Mesendoderm (in vitro differentiated cells): ENCODE data around the gene PRDM16.

Experiments used
- DNase-seq: peaks from one replicate; pipeline ENCODE4 v3.0.0; 2013
- H2AK5ac ChIP-seq: 2 replicates; pipeline ENCODE4 v1.6.1; 2013; ENCODE audit warnings: low read length, inconsistent platforms
- H2BK120ac ChIP-seq: 2 replicates; pipeline ENCODE4 v1.6.1; 2013; ENCODE audit warnings: low read depth, mild to moderate bottlenecking, low read length, moderate library complexity, mixed read lengths
- H2BK15ac ChIP-seq: replicated peaks from 2 replicates; pipeline ENCODE4 v1.6.1; 2013; ENCODE audit warnings: low read depth, mild to moderate bottlenecking, moderate library complexity
- H2BK5ac ChIP-seq: 2 replicates; pipeline ENCODE4 v1.6.1; 2013; ENCODE audit warnings: low read length, inconsistent platforms
- H3K18ac ChIP-seq: 2 replicates; pipeline ENCODE4 v1.6.1; 2013; ENCODE audit warnings: mild to moderate bottlenecking, low read length, mixed read lengths
- H3K23ac ChIP-seq: one replicate; pipeline ENCODE4 v1.6.1; 2013; ENCODE audit warnings: low read length
- H3K27ac ChIP-seq: 2 replicates; pipeline ENCODE4 v1.5.1; 2013; ENCODE audit warnings: low read depth, mild to moderate bottlenecking, inconsistent platforms, low read length, moderate library complexity
- H3K27me3 ChIP-seq: 2 replicates; pipeline ENCODE4 v1.6.1; 2013; ENCODE audit warnings: low read length, control low read depth, mild to moderate bottlenecking, inconsistent platforms; ENCODE audit not compliant: insufficient read depth, poor library complexity
- H3K36me3 ChIP-seq: 2 replicates; pipeline ENCODE4 v1.6.1; 2013; ENCODE audit warnings: low read length, inconsistent platforms; ENCODE audit not compliant: control insufficient read depth, insufficient read depth
- H3K4ac ChIP-seq: one replicate; pipeline ENCODE4 v1.6.1; 2013; ENCODE audit warnings: low read depth, mild to moderate bottlenecking, low read length, moderate library complexity
- H3K4me1 ChIP-seq: 2 replicates; pipeline ENCODE4 v1.6.1; 2013; ENCODE audit warnings: low read depth, low read length, inconsistent platforms; ENCODE audit not compliant: control insufficient read depth
- H3K4me2 ChIP-seq: 2 replicates; pipeline ENCODE4 v1.6.1; 2013; ENCODE audit warnings: low read length
- H3K4me3 ChIP-seq: 2 replicates; pipeline ENCODE4 v1.5.1; 2013; ENCODE audit warnings: mild to moderate bottlenecking, low read length
- H3K56ac ChIP-seq: one replicate; pipeline ENCODE4 v1.6.1; 2013; ENCODE audit warnings: low read length
- H3K79me1 ChIP-seq: 2 replicates; pipeline ENCODE4 v1.6.1; 2013; ENCODE audit warnings: low read length, inconsistent platforms
- H3K79me2 ChIP-seq: 2 replicates; pipeline ENCODE4 v1.6.1; 2013; ENCODE audit warnings: mild to moderate bottlenecking, low read length; ENCODE audit not compliant: control insufficient read depth, insufficient read depth
- H3K9ac ChIP-seq: 2 replicates; pipeline ENCODE4 v1.6.1; 2013; ENCODE audit warnings: low read length, inconsistent platforms
- H4K5ac ChIP-seq: one replicate; pipeline ENCODE4 v1.6.1; 2013; ENCODE audit warnings: low read length
- H4K8ac ChIP-seq: one replicate; pipeline ENCODE4 v1.6.1; 2013; ENCODE audit warnings: low read depth, mild to moderate bottlenecking, control low read depth, low read length, moderate library complexity
- WGBS: extraction: QIAGEN DNeasy Blood & Tissue Kit; methylation state at CpG from one replicate; pipeline ENCODE4 v1.1.7; 2013; ENCODE audit warnings: low lambda C conversion rate, missing lambda C conversion rate; ENCODE audit not compliant: insufficient coverage; ENCODE audit errors: extremely low coverage; 5-methylcytosine and 5-hydroxymethylcytosine counted together

Gene PRDM16

GRCh38 chr1:3469104-3469848 lies 400.3 kb downstream of the PRDM16 start:
- no peak overlapping the region for H3K27ac ChIP-seq
- H3K18ac ChIP-seq: no peak overlapping the region
- H2BK15ac ChIP-seq: no peak overlapping the region
- no peak overlapping the region for H3K4me2 ChIP-seq
- H2BK120ac ChIP-seq: no peak overlapping the region
- no peak overlapping the region for H3K23ac ChIP-seq
- H4K8ac ChIP-seq: no peak overlapping the region
- no peak overlapping the region for H3K4ac ChIP-seq
- no peak overlapping the region for H4K5ac ChIP-seq
- H3K9ac ChIP-seq: no peak overlapping the region
- no peak overlapping the region for H3K4me3 ChIP-seq
- H3K79me1 ChIP-seq: no peaks in the 10 kb centered on the region
- no peak for DNase-seq
- H3K56ac ChIP-seq: no peak overlapping the region
- no peaks in the 10 kb centered on the region for H3K27me3 ChIP-seq
- H2AK5ac ChIP-seq: no peak overlapping the region
- no CpG with 5 or more reads among the region's 31 CpGs for WGBS
- H3K4me1 ChIP-seq: peaks cover 5% of the 10 kb centered on the region
- peaks cover 4% of the 10 kb centered on the region for H3K36me3 ChIP-seq
- no peaks in the 10 kb centered on the region for H3K79me2 ChIP-seq
- no peak overlapping the region for H2BK5ac ChIP-seq

GRCh38 chr1:3469849-3470649 lies 401.0 kb downstream of the PRDM16 start:
- Histone ChIP-seq H3K4ac (no peak overlapping the region), H3K36me3 (peaks cover 4% of the 10 kb centered on the region), H3K56ac (peak overlapping the region; percentile 17), H4K5ac (no peak overlapping the region), H3K27ac (no peak overlapping the region), H3K79me1 (no peaks in the 10 kb centered on the region), H3K18ac (no peak overlapping the region), H2BK15ac (no peak overlapping the region), H3K9ac (no peak overlapping the region), H2AK5ac (no peak overlapping the region), H3K4me3 (no peak overlapping the region), H3K27me3 (no peaks in the 10 kb centered on the region), H3K4me2 (no peak overlapping the region), H2BK120ac (no peak overlapping the region), H3K23ac (no peak overlapping the region), H4K8ac (no peak overlapping the region), H3K4me1 (peaks cover 5% of the 10 kb centered on the region), H3K79me2 (no peaks in the 10 kb centered on the region), H2BK5ac (no peak overlapping the region)
- no CpG with 5 or more reads among the region's 17 CpGs for WGBS
- DNase-seq: no peak

GRCh38 chr1:3470650-3471355 lies 401.8 kb downstream of the PRDM16 start:
- H3K79me2 ChIP-seq: no peaks in the 10 kb centered on the region
- DNase-seq: no peak
- H3K4me2 ChIP-seq: no peak overlapping the region
- H2AK5ac ChIP-seq: peak overlapping the region; percentile 96
- H3K18ac ChIP-seq: peak overlapping the region; percentile 43
- H3K56ac ChIP-seq: peak overlapping the region; percentile 89
- H3K79me1 ChIP-seq: no peaks in the 10 kb centered on the region
- peaks cover 4% of the 10 kb centered on the region for H3K36me3 ChIP-seq
- H4K8ac ChIP-seq: no peak overlapping the region
- no peak overlapping the region for H3K23ac ChIP-seq
- WGBS: no CpG with 5 or more reads among the region's 22 CpGs
- H3K9ac ChIP-seq: peak overlapping the region; percentile 54
- H3K4me3 ChIP-seq: no peak overlapping the region
- H2BK120ac ChIP-seq: peak overlapping the region; percentile 23
- H2BK5ac ChIP-seq: peak overlapping the region; percentile 82
- no peak overlapping the region for H4K5ac ChIP-seq
- no peaks in the 10 kb centered on the region for H3K27me3 ChIP-seq
- peaks cover 5% of the 10 kb centered on the region for H3K4me1 ChIP-seq
- peak overlapping the region; percentile 77 for H3K27ac ChIP-seq
- no peak overlapping the region for H2BK15ac ChIP-seq
- peak overlapping the region; percentile 56 for H3K4ac ChIP-seq

GRCh38 chr1:3471356-3472087 lies 402.5 kb downstream of the PRDM16 start:
- Histone ChIP-seq H2BK5ac (peak overlapping the region; percentile 10), H4K5ac (no peak overlapping the region), H3K36me3 (peaks cover 4% of the 10 kb centered on the region), H3K4me2 (no peak overlapping the region), H3K79me1 (no peaks in the 10 kb centered on the region), H3K4me1 (peaks cover 5% of the 10 kb centered on the region), H4K8ac (no peak overlapping the region), H3K27me3 (no peaks in the 10 kb centered on the region), H3K4me3 (no peak overlapping the region), H3K18ac (peak overlapping the region; percentile 43), H3K23ac (no peak overlapping the region), H2BK15ac (no peak overlapping the region), H3K9ac (peak overlapping the region; percentile 54), H2BK120ac (peak overlapping the region; percentile 23), H3K27ac (peak overlapping the region; percentile 77), H3K4ac (peak overlapping the region; percentile 56), H3K79me2 (no peaks in the 10 kb centered on the region), H3K56ac (peak overlapping the region; percentile 89), H2AK5ac (no peak overlapping the region)
- WGBS: no CpG with 5 or more reads among the region's 25 CpGs
- DNase-seq: peak; percentile 95

- Histone ChIP-seq H2BK120ac (no peak overlapping the region), H3K79me2 (no peaks in the 10 kb centered on the region), H2BK15ac (no peak overlapping the region), H3K4me1 (peaks cover 5% of the 10 kb centered on the region), H2BK5ac (peak overlapping the region; percentile 80), H3K18ac (no peak overlapping the region), H4K5ac (no peak overlapping the region), H3K4me2 (no peak overlapping the region), H3K79me1 (no peaks in the 10 kb centered on the region), H3K9ac (peak overlapping the region; percentile 18), H3K4me3 (no peak overlapping the region), H4K8ac (no peak overlapping the region), H3K4ac (no peak overlapping the region), H2AK5ac (no peak overlapping the region), H3K23ac (no peak overlapping the region), H3K36me3 (peaks cover 4% of the 10 kb centered on the region), H3K27me3 (no peaks in the 10 kb centered on the region), H3K27ac (peak overlapping the region; percentile 77), H3K56ac (peak overlapping the region; percentile 83)
- WGBS: no CpG with 5 or more reads among the region's 25 CpGs
- DNase-seq: no peak
Observed at GRCh38 chr1:3472088-3472850, 403.3 kb downstream of the PRDM16 start.
